ENCODE measurements around the gene TUBA3E.
A peak's percentile ranks its signal among the peaks of the same experiment; 100 is the strongest.
"Not testable (repeated sequence)": the region's sequence is repeated elsewhere in the genome, so short reads cannot be mapped to it uniquely, and the experiment has no call there.

Gene TUBA3E

DNA sequence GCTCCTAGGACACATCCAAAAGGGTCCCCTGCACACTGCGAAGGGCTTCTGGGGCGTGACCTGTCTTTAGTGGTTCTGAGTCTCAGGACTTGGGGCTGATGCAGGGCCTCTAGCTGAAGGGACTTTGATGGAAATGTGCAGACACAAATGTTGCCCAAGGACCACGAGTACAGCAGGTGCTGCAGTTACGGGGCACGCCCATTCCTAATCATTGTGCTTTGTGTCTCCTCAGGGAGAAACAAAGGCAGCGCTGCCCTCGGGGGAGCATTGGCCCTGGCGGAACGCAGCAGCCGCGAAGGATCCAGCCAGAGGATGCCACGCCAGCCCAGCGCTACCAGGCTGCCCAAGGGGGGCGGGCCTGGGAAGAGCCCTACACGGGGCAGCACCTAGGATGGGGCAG lies 8.0 kb downstream of the TUBA3E start:
- no peak for FAIRE-seq

DNA sequence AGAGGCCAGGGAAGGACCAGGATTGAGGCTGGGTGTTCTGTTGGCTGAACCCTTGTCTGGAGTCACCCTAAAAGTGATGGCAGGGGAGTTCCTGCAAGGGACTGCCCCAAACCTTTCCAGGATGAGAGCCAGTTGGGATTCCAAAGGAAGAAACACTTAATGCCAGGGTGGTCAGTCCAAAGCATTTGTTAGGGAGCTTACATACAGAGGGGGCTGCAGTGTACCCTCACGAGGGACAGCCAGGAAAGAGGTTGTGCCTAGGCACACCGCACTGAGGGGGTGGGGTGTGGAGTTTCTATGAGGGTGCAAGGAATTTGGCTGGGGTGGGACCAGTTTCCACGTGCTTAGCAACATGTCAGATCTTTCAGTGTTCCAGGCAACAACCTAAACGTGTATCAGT lies 9.3 kb downstream of the TUBA3E start:
- not testable (repeated sequence) for FAIRE-seq

DNA sequence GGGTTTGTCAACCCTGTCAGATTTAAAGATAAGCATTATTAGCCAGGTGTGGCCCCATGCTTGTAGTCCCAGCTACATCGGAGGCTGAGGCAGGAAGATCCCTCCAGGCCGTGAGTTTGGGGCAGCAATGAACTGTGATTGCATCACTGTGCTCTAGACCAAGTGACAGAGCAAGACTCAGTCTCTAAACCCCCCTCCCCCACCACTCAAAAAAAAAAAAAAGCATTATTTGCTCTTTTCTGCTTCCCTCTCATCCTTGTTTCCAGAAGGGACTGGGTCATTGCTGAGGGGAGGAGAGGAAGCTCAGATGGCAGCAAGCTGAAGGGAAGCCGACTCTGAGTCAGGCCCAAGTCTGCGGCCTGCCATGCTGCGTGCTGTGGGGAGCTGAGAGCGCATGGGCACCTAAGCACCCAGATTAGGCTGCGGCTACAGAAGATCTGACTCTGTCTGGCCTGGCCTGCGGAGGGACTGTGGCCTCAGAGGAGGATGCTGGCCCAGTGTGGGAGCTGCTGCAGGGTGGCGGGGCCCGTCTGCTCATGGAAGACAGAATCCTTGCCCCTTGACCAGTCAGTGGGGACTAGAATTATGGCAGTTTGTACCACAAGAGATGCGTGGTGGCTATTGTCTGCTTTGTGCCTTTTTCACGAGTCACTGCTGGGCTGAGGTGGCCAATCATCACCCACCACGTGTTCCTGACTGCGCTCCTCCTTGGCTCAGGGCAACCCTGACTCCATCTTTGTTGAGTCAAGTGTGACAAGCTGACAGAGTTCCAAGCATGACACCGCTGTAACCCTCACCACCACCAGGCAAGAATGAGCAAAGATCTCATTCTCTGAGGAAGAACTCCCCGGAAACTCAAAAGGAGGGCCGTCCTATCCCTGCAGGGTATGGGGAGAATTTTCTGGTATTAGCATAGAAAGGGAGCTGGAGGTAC lies 10.1 kb downstream of the TUBA3E start:
- FAIRE-seq: not testable (repeated sequence)

DNA sequence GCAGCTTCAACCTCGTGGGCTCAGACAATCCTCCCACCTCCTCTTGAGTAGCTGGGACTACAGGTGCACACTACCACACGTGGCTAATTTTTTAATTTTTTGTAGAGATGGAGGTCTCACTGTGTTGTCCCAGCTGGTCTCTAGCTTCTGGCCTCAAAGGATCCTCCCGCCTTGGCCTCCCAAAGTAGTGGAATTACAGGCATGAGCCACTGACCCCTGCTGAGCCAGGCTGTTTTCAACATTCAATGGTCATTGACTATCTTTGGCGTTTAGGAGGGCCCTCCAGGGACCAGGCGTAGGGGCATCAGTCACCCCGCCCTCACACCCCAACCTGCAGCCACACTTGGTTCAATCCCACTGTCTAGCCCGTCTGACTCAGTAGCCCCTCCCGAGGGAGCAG lies 11.0 kb downstream of the TUBA3E start:
- FAIRE-seq: no peak

DNA sequence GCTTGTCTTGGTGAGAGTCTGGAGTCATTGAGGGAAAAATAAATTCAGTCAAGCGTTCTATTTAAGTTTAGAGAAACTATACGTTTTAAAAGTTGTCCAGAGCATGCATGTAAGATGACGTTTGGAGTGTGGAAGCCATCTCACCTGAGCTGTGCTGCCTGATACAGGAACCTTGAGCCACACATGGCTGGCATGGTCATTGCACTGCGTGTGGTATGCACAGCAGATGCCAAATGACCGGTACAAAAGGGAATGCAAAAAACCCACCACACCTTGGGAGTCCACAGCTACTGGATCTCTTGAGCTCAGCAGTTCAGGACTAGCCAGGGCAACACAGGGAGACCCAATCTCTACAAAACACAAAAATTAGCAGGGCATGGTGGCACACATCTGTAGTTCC lies 11.8 kb downstream of the TUBA3E start:
- FAIRE-seq: no peak

DNA sequence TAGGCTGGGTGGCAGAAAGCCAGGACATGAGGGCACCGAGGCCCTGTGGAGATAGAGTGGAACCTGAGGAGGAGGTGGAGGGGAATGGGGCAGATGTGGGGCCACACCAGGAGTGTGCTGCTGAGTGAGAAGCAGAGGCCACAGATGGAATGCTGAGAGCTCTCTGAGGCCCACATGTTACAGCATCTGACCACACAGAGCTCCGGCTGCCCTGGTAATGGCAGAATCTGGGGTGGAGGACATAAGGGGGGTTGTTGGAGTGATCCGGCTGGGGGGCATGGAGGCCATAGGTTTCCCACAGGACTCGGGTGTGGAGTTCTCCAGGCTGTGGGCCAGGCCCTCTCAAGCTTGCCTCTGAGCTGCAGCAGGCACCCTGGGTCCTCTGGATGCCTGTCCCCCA lies 12.3 kb downstream of the TUBA3E start:
- FAIRE-seq: no peak

DNA sequence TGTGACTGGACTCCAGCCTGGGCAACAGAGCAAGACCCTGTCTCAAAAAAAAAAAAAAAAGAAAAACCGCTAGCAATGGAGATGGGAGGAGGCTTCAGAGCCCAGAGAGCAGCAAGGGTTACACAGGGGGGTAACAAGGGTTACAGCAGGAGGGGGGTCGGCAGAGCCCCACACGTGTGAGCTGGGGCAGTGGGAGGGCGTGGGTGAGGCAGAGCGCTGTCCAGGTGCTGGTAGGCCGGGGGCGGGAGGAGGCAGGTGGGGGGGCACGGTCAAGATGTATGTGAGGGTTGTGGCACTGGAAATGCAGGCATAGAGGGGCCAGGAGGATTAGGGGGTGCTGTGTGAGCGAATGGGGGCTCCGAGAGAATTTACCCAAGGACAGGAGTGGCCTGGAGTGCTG lies 12.8 kb downstream of the TUBA3E start:
- FAIRE-seq: no peak

DNA sequence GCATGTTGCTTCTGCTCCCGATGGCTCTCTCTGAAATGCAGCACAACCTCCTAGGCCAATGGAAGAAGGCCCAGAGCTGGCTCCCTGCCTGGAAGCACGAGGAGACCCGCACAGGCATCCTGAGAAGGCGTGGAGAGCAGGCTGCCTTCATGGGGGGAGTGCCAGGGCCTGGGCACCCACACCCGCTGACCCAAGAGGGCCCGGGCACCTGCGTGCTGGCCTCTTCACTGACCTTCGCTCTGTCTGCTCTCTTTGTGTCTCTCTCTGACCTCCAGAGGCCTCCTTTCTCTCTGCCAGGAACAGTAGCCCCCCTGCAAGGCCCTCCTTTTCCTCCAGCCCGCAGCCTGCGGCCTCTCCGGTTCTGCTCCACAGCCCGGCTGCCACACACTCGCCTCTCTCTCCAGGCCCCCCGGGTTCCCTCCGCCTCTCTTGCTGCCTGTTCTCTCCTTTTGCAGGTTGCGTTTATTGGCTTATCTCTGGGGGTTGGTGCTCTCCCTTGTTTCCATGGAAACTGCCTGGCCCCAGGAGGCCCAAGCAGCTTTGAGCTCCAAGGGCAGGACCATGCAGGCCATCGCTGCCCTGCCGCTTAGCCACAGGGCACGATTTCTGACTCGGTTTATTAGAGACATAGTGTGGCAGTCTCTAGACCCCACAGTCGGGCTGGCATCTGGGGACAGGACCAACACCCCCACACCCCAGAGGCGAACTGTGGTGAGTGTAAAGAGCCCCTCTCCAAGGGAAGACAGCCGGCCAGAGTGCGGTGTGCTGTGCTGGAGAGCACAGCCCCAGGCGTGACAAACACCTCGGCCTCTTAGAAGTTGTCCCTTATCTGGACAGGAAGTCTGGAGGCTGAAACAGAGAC lies 14.5 kb downstream of the TUBA3E start:
- no peak for FAIRE-seq

DNA sequence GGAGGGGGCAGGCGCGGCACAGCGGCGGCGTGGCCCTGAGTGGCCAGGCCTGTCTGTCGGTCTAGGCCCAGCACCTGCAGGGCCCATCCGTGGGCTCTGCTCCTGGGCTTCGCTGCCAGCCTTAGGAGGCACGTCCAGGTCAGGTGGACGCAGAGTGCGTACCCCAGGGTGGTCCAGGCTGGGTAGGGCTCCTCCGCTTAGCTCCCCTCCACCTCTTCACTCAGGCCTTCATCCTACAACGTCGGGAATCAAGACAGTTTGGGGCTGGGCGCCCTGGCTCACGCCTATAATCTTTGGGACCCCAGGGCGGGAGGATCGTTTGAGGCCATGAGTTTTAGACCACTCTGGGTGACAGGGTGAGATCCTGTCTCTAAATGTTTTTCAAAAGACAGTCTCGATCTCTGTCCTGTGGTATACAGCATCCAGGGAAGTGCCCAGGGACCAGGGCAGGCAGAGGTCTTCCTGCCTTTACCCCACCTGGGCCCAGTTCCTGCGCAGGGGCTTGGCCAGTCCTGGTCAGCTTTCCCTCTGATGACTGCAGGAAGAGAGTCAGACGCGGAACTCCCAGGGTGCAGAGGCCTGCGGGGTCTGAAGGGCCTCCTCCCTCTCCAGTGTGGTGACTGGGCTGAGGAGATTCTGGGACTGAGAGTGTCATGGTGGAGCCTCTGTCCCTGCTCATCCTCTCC lies 15.3 kb downstream of the TUBA3E start:
- not testable (repeated sequence) for FAIRE-seq

DNA sequence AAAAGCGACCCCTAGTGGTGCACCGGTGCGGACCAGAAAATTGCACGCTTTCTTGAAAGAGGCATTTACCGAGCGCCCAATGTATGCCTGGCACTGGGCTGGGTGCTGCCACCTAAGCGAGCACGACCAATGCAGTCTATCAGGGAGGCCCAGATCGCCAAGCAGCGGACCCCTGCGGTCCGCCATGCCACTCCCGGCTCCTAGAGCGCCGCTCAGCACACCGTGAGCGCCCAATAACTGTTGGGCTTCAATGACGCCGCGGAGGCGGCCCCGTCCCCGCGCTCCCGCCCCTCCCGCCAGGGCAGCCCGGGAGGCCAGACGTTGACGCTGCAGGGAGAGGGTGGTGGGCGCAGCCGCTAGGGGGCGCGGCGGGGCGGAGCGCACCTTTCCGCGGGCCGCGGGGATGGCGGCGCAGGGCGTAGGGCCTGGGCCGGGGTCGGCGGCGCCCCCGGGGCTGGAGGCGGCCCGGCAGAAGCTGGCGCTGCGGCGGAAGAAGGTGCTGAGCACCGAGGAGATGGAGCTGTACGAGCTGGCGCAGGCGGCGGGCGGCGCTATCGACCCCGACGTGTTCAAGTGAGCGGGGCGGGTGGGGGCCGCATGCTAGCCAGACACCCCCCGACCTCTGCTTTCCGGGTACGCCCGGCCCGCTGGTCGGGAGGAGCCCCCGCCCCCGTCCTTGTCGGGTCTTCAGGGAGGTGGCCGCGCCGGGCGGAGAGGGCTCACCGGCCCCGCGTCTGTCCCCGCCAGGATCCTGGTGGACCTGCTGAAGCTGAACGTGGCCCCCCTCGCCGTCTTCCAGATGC lies 16.2 kb downstream of the TUBA3E start, which contains the start of gene MZT2B:
TSS of gene MZT2B (plus strand) at position 383 of the 803 bp plus-strand sequence. CDS start at position 404, 21 bp downstream.
- FAIRE-seq: not testable (repeated sequence)

DNA sequence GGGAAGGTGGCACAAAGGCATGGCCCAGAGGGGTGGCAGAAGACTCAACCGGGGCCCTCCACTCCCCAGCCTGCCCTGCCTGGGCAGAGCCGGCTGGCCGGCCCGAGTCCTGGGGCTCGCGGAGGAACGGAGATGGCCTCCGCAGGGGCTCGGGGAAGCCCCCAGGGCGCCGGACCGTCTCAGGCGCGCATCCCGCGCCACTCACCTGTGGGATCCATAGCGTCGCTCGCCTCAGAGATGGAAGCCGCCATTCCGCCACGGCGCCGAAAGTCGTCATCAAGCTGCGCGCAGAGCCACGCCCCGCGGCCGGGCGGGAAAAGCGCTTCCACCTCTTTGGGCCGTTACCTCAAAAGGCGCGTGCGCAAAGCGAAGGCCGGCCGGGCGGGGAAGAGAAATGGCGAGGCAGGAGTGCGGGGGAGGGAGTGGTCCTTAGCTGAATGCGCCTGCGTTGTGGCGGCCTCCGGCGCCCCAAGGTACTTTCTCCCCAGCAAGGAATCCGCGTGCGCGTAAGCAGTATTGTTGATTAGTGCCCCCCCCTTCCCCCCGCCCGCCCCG lies 16.8 kb downstream of the TUBA3E start, which contains the start of gene SMPD4:
TSS of gene SMPD4 (minus strand) at position 278 of the 555 bp plus-strand sequence. CDS start 5,010 bp downstream, outside the sequence.
- FAIRE-seq: peak; percentile 88

DNA sequence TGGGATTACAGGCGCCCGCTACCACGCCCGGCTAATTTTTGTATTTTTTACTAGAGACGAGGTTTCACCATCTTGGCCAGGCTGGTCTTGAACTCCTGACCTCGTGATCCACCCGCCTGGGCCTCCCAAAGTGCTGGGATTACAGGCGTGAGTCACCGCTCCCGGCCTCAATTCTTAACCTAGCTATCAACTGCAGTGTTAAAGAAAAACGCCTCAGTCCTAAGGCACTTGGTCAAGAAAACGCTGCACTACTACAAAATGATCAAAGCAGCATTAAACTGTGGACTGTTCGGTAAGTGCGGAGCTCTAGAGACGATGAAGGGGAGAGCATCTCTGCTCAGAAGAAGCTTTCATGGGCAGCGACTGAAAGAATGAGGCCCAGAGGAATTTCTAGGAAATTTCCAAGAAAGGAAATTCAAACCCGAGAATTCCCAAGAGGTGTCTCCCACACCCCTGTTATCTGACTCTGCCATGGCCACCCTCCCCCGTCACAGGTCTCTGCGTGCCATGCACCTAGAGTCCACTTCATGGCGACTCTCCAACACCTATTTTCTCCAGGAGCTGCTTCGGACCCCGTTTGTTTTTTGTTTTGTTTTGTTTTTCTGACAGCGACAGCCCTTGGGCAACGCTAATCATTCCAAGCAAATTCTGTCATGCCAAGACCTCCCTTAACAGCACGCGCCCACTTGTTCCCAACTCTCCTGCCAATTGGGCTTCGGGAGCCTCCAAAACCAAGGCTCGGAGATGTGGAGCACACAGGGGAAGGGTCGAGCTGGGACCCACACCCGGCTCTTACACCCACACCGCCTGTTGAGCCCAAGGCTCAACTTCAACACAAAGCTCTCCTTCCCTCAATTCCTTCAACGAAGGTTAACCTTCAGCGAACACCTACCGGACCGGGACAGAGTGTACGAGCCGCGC lies 17.6 kb downstream of the TUBA3E start:
- not testable (repeated sequence) for FAIRE-seq

DNA sequence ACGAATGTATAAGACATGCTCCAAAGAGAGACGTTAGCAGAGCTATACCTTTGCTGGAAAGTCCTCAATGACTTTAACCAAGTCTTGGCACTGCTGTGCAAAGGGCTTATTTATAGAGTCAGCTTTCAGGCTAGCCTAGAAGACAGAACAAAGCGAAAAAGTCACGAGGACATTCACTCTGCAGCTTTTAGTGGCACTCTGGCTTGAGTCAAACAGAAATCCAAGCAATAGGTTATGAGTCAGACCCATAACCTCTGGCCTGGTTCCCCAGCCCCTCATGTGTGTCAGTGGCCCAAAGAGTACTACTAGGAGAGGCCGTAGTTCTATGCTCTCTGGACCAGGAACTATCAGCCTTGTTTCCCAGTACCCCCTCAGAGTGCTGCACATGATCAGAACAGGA lies 23.4 kb downstream of the TUBA3E start:
- FAIRE-seq: not testable (repeated sequence)

DNA sequence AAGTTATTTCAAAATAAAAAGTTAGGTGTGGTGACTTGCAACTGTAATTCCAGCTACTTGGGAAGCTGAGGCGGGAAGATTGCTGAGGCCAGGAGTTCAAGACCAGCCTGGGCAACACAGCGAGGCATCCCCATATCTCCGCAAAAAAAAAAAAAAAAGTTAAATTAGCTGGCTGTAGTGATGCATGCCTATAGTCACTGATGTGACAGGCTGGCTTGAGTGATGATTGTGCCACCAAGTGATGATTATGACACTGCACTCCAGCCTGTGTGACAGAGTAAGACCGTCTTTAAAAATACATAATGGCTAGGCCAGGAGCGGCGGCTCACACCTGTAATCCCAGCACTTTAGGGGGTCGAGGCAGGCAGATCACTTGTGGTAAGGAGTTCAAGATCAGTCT lies 28.3 kb downstream of the TUBA3E start:
- FAIRE-seq: no peak

DNA sequence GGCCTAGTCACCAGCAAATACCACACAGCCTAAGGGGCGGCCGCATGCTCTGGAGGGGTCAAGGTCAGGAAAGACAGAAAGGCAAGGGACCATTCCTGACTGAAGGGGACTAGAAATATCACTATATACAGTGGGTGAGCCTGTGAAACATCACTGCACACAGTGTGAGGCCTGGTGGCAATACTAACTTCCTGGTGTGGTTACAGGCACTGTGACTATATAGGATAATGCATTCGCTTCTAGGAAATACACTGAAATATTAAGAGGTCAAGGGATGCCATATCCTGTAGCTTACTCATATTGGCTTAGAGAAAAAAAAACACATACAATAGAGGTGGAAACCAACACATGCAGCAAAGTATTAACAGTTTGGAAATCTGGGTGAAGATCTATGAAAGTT lies 29.1 kb downstream of the TUBA3E start:
- not testable (repeated sequence) for FAIRE-seq

DNA sequence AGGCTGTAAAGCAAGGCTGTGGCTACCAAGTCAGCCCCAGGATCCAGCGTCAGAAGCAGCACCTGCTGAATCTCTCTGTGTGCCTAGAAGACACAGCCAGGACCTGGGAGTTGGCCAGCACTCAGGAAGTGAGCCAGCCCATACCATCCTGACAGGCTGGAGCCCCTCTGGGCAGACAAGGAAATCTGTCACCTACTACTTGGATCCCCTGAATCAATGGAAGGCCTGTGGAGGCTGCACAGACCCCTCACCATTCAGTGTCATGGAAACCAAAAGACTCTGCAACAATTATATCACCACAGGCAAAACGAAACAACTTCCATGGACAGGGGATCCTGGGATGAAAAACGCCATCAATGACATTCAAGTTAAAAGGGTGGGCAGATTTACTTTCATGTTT lies 31.6 kb downstream of the TUBA3E start:
- not testable (repeated sequence) for FAIRE-seq

DNA sequence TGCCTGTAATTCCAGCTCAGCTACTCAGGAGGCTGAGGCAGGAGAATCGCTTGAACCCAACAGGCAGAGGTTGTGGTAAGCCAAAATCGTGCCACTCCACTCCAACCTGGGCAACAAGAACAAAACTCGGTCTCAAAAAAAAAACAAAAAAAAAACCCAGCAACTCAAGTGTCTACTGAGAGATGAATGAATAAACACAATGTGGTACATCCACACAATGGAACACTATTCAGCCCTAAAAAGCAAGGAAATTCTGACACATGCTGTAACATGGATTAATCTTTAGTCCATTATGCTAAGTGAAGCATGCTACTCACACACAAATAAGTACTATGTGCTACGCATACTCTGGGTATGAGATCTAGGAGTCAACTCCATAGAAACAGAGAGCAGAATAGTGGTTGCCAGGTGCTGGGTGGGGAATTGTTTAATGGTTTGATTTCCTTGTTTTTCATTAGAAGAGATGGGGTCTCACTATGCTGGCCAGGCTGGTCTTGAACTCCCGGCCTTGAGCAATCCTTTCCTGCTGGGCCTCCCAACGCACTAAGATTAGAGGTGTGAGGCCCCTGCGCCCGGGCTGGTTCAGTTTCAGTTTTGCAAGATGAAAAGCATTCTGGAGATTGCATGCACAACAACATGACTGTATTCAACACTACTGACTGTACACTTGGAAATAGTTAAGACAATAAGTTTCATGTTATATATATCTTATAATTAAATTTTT lies 32.8 kb downstream of the TUBA3E start:
- FAIRE-seq: no peak

DNA sequence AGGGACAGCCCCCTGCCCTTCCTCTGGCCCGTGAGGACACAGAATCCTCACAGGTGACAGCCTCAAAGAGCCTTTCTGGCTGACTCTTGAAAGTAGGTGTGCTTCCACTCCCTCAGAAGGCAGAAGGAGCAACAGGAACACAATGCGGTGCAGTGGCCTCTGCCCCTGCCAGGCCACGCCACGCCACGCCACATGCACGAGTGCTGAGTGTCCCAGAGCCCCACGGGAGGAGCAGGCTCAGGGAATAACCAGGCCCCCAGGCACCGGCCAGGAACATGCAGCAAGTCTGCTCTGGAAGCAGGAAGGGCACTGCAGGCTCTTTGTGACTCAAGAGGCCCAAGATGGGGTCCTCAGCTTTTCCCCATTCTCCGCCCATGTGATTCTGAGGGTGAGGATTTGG lies 35.3 kb downstream of the TUBA3E start:
- FAIRE-seq: no peak

DNA sequence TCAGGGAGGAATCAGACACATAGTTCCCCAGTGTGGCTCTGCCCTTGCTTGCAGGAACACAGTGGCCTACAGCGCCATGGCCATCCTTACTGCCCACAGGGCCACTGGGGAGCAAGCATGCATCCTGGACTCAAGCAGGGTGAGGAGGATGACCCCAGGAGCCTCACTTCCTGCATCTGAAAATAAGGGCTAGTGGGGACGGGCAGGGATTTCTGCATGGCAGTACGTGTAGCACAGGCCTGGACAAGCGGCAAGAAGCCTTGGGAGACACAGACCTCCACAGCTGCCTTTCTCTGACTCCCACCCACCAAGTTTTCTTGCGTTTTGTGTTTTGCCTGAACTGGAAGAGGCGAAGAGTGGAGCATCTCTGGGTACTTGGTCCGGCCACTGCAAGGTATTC lies 35.8 kb downstream of the TUBA3E start:
- not testable (repeated sequence) for FAIRE-seq

All from G401.6 (cell line).